Fibroblast of lung (primary cell): ENCODE results near the gene PRDM16.

Experiments used
- CTCF ChIP-seq, 2 donors: IDR thresholded peaks in 1 of 2; conservative IDR thresholded peaks in 1 of 2; 1 replicate in 1 of 2; 2 replicates in 1 of 2; pipeline ENCODE4 v1.5.1; 2011 to 2012; ENCODE audit warnings: low read length in 2 of 2, control low read depth in 1 of 2, inconsistent platforms in 1 of 2, low read depth in 1 of 2, mild to moderate bottlenecking in 1 of 2
- EZH2 ChIP-seq: IDR thresholded peaks from 2 replicates; pipeline ENCODE4 v1.5.1; 2012; ENCODE audit warnings: low read length, control low read depth, mild to moderate bottlenecking; ENCODE audit errors: missing control alignments

- TF ChIP-seq CTCF (conservative IDR thresholded peaks at IDR 0.05 in 1 of 2, IDR thresholded peaks at IDR 0.05 in 1 of 2; ENCODE audit: low read depth in 1 of 2, low read length in 2 of 2) (no peak), EZH2 (no peak)
Observed at GRCh38 chr1:3226701-3227350, 157.8 kb downstream of the PRDM16 start.
